ENCODE data around the gene MPDU1. TPM values are rescaled to one million over a fixed set of nuclear protein-coding genes. Genes with fewer than 3 reads are reported as not detected.
A peak's percentile ranks its signal among the peaks of the same experiment; 100 is the strongest.

The MPDU1 gene
- total and polyA plus RNA-seq, 10 of the 15 experiments (the other 5 are each of a cell fraction or from before 2014, with no cell fraction given) = 3.6 to 138 (median 78.9) TPM

GRCh38 chr17:7561028-7561575 lies 22.6 kb upstream of the MPDU1 start (continued):
- TF ChIP-seq CEBPZ (IDR thresholded peaks at IDR 0.05; ENCODE audit: low read depth, low read length) (no peak), ZBTB4 (CRISPR knock-in tag; IDR thresholded peaks at IDR 0.05) (no peak), IKZF2 (IDR thresholded peaks at IDR 0.05) (no peak), ETV6 (conservative IDR thresholded peaks at IDR 0.05 in 1 of 2, IDR thresholded peaks at IDR 0.05 in 1 of 2; ENCODE audit: borderline replicate concordance in 1 of 2, low read depth in 1 of 2) (no peak), SUZ12 (IDR thresholded peaks at IDR 0.05; ENCODE audit: unreplicated experiment) (no peak), NR2C2 (IDR thresholded peaks at IDR 0.05; ENCODE audit: borderline replicate concordance, control insufficient read depth, insufficient read length, low read depth) (no peak), EP300 (IDR thresholded peaks at IDR 0.05; ENCODE audit: borderline replicate concordance in 1 of 2, control insufficient read depth in 1 of 2, low read depth in 2 of 2, low read length in 2 of 2) (no peak), POLR2AphosphoS5 (IDR thresholded peaks at IDR 0.05; ENCODE audit: low read length) (no peak), SP1 (IDR thresholded peaks at IDR 0.05; ENCODE audit: low read depth, low read length) (no peak), MEF2A (IDR thresholded peaks at IDR 0.05; ENCODE audit: insufficient read depth, low read depth, low read length) (no peak), FOS (IDR thresholded peaks at IDR 0.05; ENCODE audit: borderline replicate concordance, extremely low read depth, insufficient read length) (no peak), ZBTB33 (IDR thresholded peaks at IDR 0.05) (no peak), NRF1 (conservative IDR thresholded peaks at IDR 0.05; ENCODE audit: low read depth, low read length) (no peak; the same call in 1 of the 2 replicates), RAD21 (IDR thresholded peaks at IDR 0.05; ENCODE audit: insufficient read depth, low read depth, low read length) (peak; percentile 74), ATF2 (IDR thresholded peaks at IDR 0.05; ENCODE audit: low read length) (no peak), GATAD2B (conservative IDR thresholded peaks at IDR 0.05; ENCODE audit: low read depth) (peak; percentile 2; the same call in 1 of the 2 replicates)

Data from GM12878 (cell line).